ENCODE measurements around the gene FATE1. TPM values are rescaled to one million over a fixed set of nuclear protein-coding genes. Genes with fewer than 3 reads are reported as not detected.
A peak's percentile ranks its signal among the peaks of the same experiment; 100 is the strongest.

The FATE1 gene
- total RNA-seq, 1 donor from 2014 or later, result not detected

- H3K27me3 Mint-ChIP-seq (ENCODE audit: low read depth, unreplicated experiment), result peaks cover 21% of the 10 kb centered on the region
- FAIRE-seq, result no peak
Observed at GRCh38 chrX:151765026-151765425, 49.2 kb downstream of the FATE1 start.

GRCh38 chrX:151771726-151772125, 55.9 kb downstream of the FATE1 start:
- Mint-ChIP-seq H3K9me3 (ENCODE audit: unreplicated experiment) (peaks cover 8% of the 10 kb centered on the region), H3K27me3 (ENCODE audit: low read depth, unreplicated experiment) (peaks cover 13% of the 10 kb centered on the region), H3K4me1 (ENCODE audit: low read depth, unreplicated experiment) (no peaks in the 10 kb centered on the region), H3K27ac (ENCODE audit: unreplicated experiment) (no peak overlapping the region), H3K4me3 (ENCODE audit: unreplicated experiment) (no peak overlapping the region), H3K36me3 (ENCODE audit: low read depth, unreplicated experiment) (no peaks in the 10 kb centered on the region)
- no peak overlapping the region for H3K27ac ChIP-seq (ENCODE audit: low read depth, low read length)
- no peak overlapping the region for H3K9ac ChIP-seq (ENCODE audit: low read length)
- no peaks in the 10 kb centered on the region for H3K79me2 ChIP-seq (ENCODE audit: insufficient read depth, low read length)
- H4K20me1 ChIP-seq (ENCODE audit: insufficient read depth, low read length), result no peaks in the 10 kb centered on the region
- H3K9me3 ChIP-seq (ENCODE audit: insufficient read depth, low read depth, low read length), result no peaks in the 10 kb centered on the region
- FAIRE-seq (peak; percentile 84), DNase-seq (ENCODE audit: low read depth) (no peak)
- no peaks in the 10 kb centered on the region for H3K4me1 ChIP-seq (ENCODE audit: insufficient read depth, low read length)
- TF ChIP-seq EZH2 (IDR thresholded peaks at IDR 0.05; ENCODE audit: insufficient read depth, low read length) (no peak), CTCF (IDR thresholded peaks at IDR 0.05; ENCODE audit: insufficient read depth, low read depth, low read length) (no peak)
- H3K36me3 ChIP-seq (ENCODE audit: insufficient read depth, low read length), result no peaks in the 10 kb centered on the region
- no peak overlapping the region for H3K4me3 ChIP-seq (ENCODE audit: insufficient read depth, low read depth, low read length)
- H3K27me3 ChIP-seq (ENCODE audit: insufficient read depth, low read length), result no peaks in the 10 kb centered on the region
- no peak overlapping the region for H3K4me2 ChIP-seq (ENCODE audit: low read length)
- no peak overlapping the region for H2AFZ ChIP-seq (ENCODE audit: low read depth, low read length)

More at GRCh38 chrX:151765026-151765425, 49.2 kb downstream of the FATE1 start:
- Mint-ChIP-seq H3K27ac (ENCODE audit: unreplicated experiment) (no peak overlapping the region), H3K4me3 (ENCODE audit: unreplicated experiment) (no peak overlapping the region), H3K4me1 (ENCODE audit: low read depth, unreplicated experiment) (no peaks in the 10 kb centered on the region), H3K9me3 (ENCODE audit: unreplicated experiment) (peaks cover 6% of the 10 kb centered on the region), H3K36me3 (ENCODE audit: low read depth, unreplicated experiment) (no peaks in the 10 kb centered on the region)
- H2AFZ ChIP-seq (ENCODE audit: low read depth, low read length), result no peak overlapping the region
- no peaks in the 10 kb centered on the region for H4K20me1 ChIP-seq (ENCODE audit: insufficient read depth, low read length)
- H3K4me3 ChIP-seq (ENCODE audit: insufficient read depth, low read depth, low read length), result no peak overlapping the region
- H3K36me3 ChIP-seq (ENCODE audit: insufficient read depth, low read length), result no peaks in the 10 kb centered on the region
- H3K9ac ChIP-seq (ENCODE audit: low read length), result no peak overlapping the region
- no peaks in the 10 kb centered on the region for H3K79me2 ChIP-seq (ENCODE audit: insufficient read depth, low read length)
- TF ChIP-seq EZH2 (IDR thresholded peaks at IDR 0.05; ENCODE audit: insufficient read depth, low read length) (no peak), CTCF (IDR thresholded peaks at IDR 0.05; ENCODE audit: insufficient read depth, low read depth, low read length) (no peak)
- no peaks in the 10 kb centered on the region for H3K9me3 ChIP-seq (ENCODE audit: insufficient read depth, low read depth, low read length)
- DNase-seq (ENCODE audit: low read depth), result no peak
- H3K27ac ChIP-seq (ENCODE audit: low read depth, low read length), result no peak overlapping the region
- no peak overlapping the region for H3K4me2 ChIP-seq (ENCODE audit: low read length)
- no peaks in the 10 kb centered on the region for H3K4me1 ChIP-seq (ENCODE audit: insufficient read depth, low read length)
- no peaks in the 10 kb centered on the region for H3K27me3 ChIP-seq (ENCODE audit: insufficient read depth, low read length)

Other genes starting within 250 kb of the FATE1 start
- gene PASD1, start 152.4 kb upstream of the FATE1 start, total RNA-seq, result not detected in 2 replicates
- 0.17 and 0.18 TPM in 2 replicates for gene PRRG3, start 20.6 kb upstream of the FATE1 start, total RNA-seq
- not detected in 2 replicates for gene CNGA2, start 18.7 kb downstream of the FATE1 start, total RNA-seq
- not detected in 2 replicates for gene MAGEA4, start 196.9 kb downstream of the FATE1 start, total RNA-seq